Gastrocnemius medialis (tissue), 4 donors: ENCODE data around the gene CD22.

Experiments used
- CTCF ChIP-seq, 5 experiments: fragments of 450-650 bp in 3 of 5; fragments of 200-600 bp in 2 of 5; sonication (generic) in 2 of 5; IDR thresholded peaks in 4 of 5; conservative IDR thresholded peaks in 1 of 5; 1 replicate in 4 of 5; 2 replicates in 1 of 5; pipeline ENCODE4 v1.5.1; 2016 to 2019; ENCODE audit warnings: antibody characterized with exemption in 5 of 5, mild to moderate bottlenecking in 3 of 5, moderate library complexity in 3 of 5
- POLR2A ChIP-seq, 2 donors: fragments of 450-650 bp; IDR thresholded peaks; one replicate each; pipeline ENCODE4 v1.6.1; 2017; ENCODE audit warnings: antibody characterized with exemption in 2 of 2, mild to moderate bottlenecking in 2 of 2, moderate library complexity in 2 of 2

GRCh38 chr19:35352177-35352447 lies 23.1 kb downstream of the CD22 start:
- TF ChIP-seq CTCF (IDR thresholded peaks at IDR 0.05 in 4 of 5, conservative IDR thresholded peaks at IDR 0.05 in 1 of 5): no peak
- no peak for TF ChIP-seq POLR2A (IDR thresholded peaks at IDR 0.05)
